T-cell (primary cell): ENCODE data around the gene APIP. TPM values are rescaled to one million over a fixed set of nuclear protein-coding genes. Genes with fewer than 3 reads are reported as not detected.

Experiments used
- ATAC-seq, 4 experiments: fragments of 200-7000 bp in 3 of 4; fragments of 150-1000 bp in 1 of 4; cut with Tn5 transposase; replicated peaks in 1 of 4; 1 replicate in 3 of 4; 2 replicates in 1 of 4; pipeline ENCODE4 v1.10.0; 2021; ENCODE audit warnings: moderate library complexity in 3 of 4, mild to moderate bottlenecking in 2 of 4, moderate number of reproducible peaks in 1 of 4
- CTCF ChIA-PET, 2 donors: fragments of 300-600 bp; sonication (Branson Sonifier 250); formaldehyde crosslinking; loops; one replicate each; lab custom pipeline; 2022; ENCODE audit warnings: antibody characterized with exemption in 2 of 2; lab: Charles Lee
- POLR2A ChIA-PET, 2 donors: fragments of 300-600 bp; sonication (Branson Sonifier 250); formaldehyde crosslinking; loops; one replicate each; lab custom pipeline; 2022; ENCODE audit warnings: antibody characterized with exemption in 2 of 2; lab: Charles Lee
- DNase-seq, 35 experiments: peaks; one replicate each; pipeline versions ENCODE4 v3.0.0 to v3.0.0-alpha.2; 2013 to 2023
- H3K27ac ChIP-seq: one replicate; pipeline ENCODE4 v1.5.1; 2013; ENCODE audit warnings: low read length
- H3K27me3 ChIP-seq, 2 experiments: replicated peaks in 1 of 2; 1 replicate in 1 of 2; 2 replicates in 1 of 2; pipeline versions ENCODE4 v1.6.1 to v1.7.0; 2013; ENCODE audit warnings: low read length in 1 of 2, mixed read lengths in 1 of 2; ENCODE audit not compliant: control insufficient read depth in 2 of 2, insufficient read depth in 2 of 2; ENCODE audit errors: extremely low read depth in 1 of 2
- H3K36me3 ChIP-seq, 2 donors: 1 replicate in 1 of 2; 2 replicates in 1 of 2; pipeline versions ENCODE4 v1.6.1 to v1.7.0; 2013; ENCODE audit warnings: low read length in 1 of 2; ENCODE audit not compliant: control insufficient read depth in 2 of 2, insufficient read depth in 1 of 2; ENCODE audit errors: extremely low read depth in 1 of 2
- H3K4me1 ChIP-seq, 2 experiments: 1 replicate in 1 of 2; 2 replicates in 1 of 2; pipeline versions ENCODE4 v1.6.1 to v1.7.0; 2013; ENCODE audit warnings: low read length in 2 of 2, mixed read lengths in 1 of 2; ENCODE audit not compliant: insufficient read depth in 2 of 2, control insufficient read depth in 1 of 2; ENCODE audit errors: extremely low read depth in 1 of 2
- H3K4me3 ChIP-seq, 2 donors: 1 replicate in 1 of 2; 2 replicates in 1 of 2; pipeline versions ENCODE4 v1.5.1 to v1.7.0; 2013; ENCODE audit warnings: mild to moderate bottlenecking in 2 of 2, low read length in 1 of 2, moderate library complexity in 1 of 2; ENCODE audit not compliant: control insufficient read depth in 1 of 2; ENCODE audit errors: extremely low read depth in 1 of 2
- H3K9me3 ChIP-seq: 2 replicates; pipeline ENCODE4 v1.7.0; 2013
- H3K27ac Mint-ChIP-seq, 2 donors: one replicate each; pipeline ENCODE4 v1.8.0; 2020 to 2021; ENCODE audit warnings: mild to moderate bottlenecking in 2 of 2, mixed read lengths in 2 of 2
- H3K27me3 Mint-ChIP-seq, 2 donors: one replicate each; pipeline ENCODE4 v1.8.0; 2021 to 2022; ENCODE audit warnings: mixed read lengths in 2 of 2
- H3K36me3 Mint-ChIP-seq: one replicate; pipeline ENCODE4 v1.8.0; 2021; ENCODE audit warnings: mixed read lengths
- H3K4me1 Mint-ChIP-seq, 3 donors: one replicate each; pipeline ENCODE4 v1.8.0; 2020 to 2022; ENCODE audit warnings: mixed read lengths in 3 of 3, mild to moderate bottlenecking in 1 of 3
- H3K4me3 Mint-ChIP-seq, 3 donors: one replicate each; pipeline ENCODE4 v1.8.0; 2020 to 2022; ENCODE audit warnings: mild to moderate bottlenecking in 3 of 3, mixed read lengths in 3 of 3, moderate library complexity in 3 of 3
- H3K9me3 Mint-ChIP-seq, 3 donors: one replicate each; pipeline ENCODE4 v1.8.0; 2020 to 2022; ENCODE audit warnings: mixed read lengths in 3 of 3
- WGBS: methylation state at CpG from one replicate; pipeline ENCODE4 v1.1.5; 2013; ENCODE audit warnings: missing lambda C conversion rate; ENCODE audit not compliant: insufficient coverage; 5-methylcytosine and 5-hydroxymethylcytosine counted together
- total RNA-seq, 35 experiments: library from RNA in 6 of 35; stranded (reverse) in 6 of 35; fragments of 120-200 nt in 1 of 35; gene quantifications; one replicate each; pipeline versions ENCODE4 v1.2.1 to v1.2.4 and lab custom pipeline; 2013 to 2026

APIP gene
- total RNA-seq, 5 donors from 2014 or later (not counting 1 experiment from before 2014, with no cell fraction given): 9.4 to 15.7 (median 15.6) TPM

- no peak overlapping the region for H3K27ac Mint-ChIP-seq
- peaks cover 17 to 29% of the 10 kb centered on the region in 2 donors for H3K27me3 Mint-ChIP-seq
- ATAC-seq (peak in 2 of 4 experiments; percentile 44 to 51), DNase-seq (peak in 11 of 35 experiments; percentile 2 to 43 (median 5))
- no peaks in the 10 kb centered on the region for H3K9me3 Mint-ChIP-seq
- H3K27me3 ChIP-seq: peaks cover 0 to 18% of the 10 kb centered on the region in 2 experiments
- H3K4me3 Mint-ChIP-seq: no peak overlapping the region
- H3K9me3 ChIP-seq: no peaks in the 10 kb centered on the region
- no peaks in the 10 kb centered on the region for H3K36me3 Mint-ChIP-seq
- no peak overlapping the region for H3K4me3 ChIP-seq
- H3K36me3 ChIP-seq: no peaks in the 10 kb centered on the region
- POLR2A ChIA-PET: no interaction called here
- WGBS: 20% methylated on average over 1 of the region's 4 CpGs
- H3K4me1 ChIP-seq: no peaks in the 10 kb centered on the region
- H3K4me1 Mint-ChIP-seq: no peaks in the 10 kb centered on the region
- CTCF ChIA-PET: interaction anchor here (0.6 to 0.9 kb wide), 3 partner anchors 16 to 647 kb away, joined by 3 to 8 read pairs (median 6); no protein-coding TSS in a partner anchor
- H3K27ac ChIP-seq: no peak overlapping the region
Measured at GRCh38 chr11:34840736-34841386, 75.3 kb downstream of the APIP start.

DNA sequence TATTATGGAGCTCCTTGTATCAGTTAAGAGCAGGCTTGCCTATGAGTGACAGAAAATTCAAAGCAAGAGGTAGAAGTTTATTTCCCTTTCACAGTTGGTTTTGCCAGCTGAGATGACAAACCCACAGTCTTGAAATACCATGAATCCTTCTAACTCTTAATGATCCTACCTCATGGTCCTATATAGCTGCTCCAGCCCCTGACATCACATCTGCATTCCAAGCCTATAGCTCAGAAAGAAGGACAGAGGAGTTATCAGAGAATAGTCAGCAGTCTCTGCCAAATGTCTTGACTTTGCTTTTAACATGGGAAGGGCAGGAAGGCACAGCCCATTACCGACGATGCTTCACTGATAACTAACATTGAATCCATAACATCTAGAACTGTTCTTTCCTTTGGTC lies 76.2 kb downstream of the APIP start:
- CTCF ChIA-PET: interaction anchor here in 1 of 2 donors (0.9 kb wide), 1 partner anchor 266 kb away, joined by 3 read pairs; no protein-coding TSS in a partner anchor
- H3K4me3 ChIP-seq: no peak overlapping the region
- H3K27ac ChIP-seq: no peak overlapping the region
- ATAC-seq (no peak), DNase-seq (no peak)
- WGBS: 100% methylated on average over 2 of the region's 2 CpGs
- POLR2A ChIA-PET: no interaction called here
- H3K4me3 Mint-ChIP-seq: no peak overlapping the region
- no peaks in the 10 kb centered on the region for H3K4me1 Mint-ChIP-seq
- no peak overlapping the region for H3K27ac Mint-ChIP-seq
- no peaks in the 10 kb centered on the region for H3K36me3 ChIP-seq
- no peaks in the 10 kb centered on the region for H3K4me1 ChIP-seq
- no peaks in the 10 kb centered on the region for H3K9me3 ChIP-seq
- no peaks in the 10 kb centered on the region for H3K9me3 Mint-ChIP-seq
- H3K27me3 Mint-ChIP-seq: peaks cover 21 to 27% of the 10 kb centered on the region in 2 donors
- H3K36me3 Mint-ChIP-seq: no peaks in the 10 kb centered on the region
- peaks cover 0 to 18% of the 10 kb centered on the region in 2 experiments for H3K27me3 ChIP-seq

DNA sequence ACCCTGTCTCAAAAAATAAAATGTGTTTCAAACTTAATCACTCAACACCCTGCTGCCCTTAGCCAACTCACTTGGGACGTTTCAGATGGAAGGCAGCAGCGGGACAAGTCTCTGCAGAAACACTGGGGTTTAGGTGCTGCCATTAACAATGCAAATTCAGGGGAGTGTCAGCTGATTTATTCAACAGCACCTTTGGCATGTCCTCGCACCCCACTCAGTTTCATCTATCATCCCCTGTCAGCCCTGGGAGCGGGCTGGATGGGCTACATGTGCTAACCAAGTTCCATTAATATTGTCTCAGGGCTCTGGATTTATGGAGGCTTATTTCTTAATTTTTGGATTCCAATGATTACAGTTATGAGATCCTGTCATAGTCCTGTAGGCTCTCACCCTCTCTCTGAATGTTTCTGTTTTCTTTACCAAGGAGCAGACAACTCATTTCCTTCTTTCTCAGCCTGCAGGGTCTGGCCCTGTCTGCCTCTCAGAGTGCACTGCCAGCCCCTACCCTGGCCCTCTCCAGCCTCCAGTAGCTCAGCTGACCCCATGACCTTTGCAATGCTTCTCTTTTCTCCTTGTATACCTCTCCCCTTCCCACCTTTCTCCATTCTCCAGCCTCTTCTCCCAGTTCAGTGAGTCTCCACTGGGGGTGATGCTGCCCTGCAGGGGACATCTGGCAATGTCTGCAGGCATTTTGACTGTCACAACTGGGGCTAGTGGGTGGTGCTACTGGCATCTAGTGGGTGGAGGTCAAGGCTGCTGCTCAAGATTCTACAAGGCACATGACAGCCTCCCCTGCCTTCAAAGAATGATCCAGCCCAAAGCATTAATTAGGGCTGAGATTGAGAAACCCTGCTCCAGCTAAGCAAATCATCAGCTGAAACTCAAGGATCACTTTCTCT lies 79.0 kb downstream of the APIP start:
- Histone ChIP-seq H3K27ac (no peak overlapping the region), H3K27me3 (peaks cover 0 to 17% of the 10 kb centered on the region in 2 experiments), H3K4me3 (no peak overlapping the region), H3K4me1 (no peaks in the 10 kb centered on the region), H3K9me3 (no peaks in the 10 kb centered on the region), H3K36me3 (no peaks in the 10 kb centered on the region)
- WGBS: 79% methylated on average over 2 of the region's 4 CpGs
- DNase-seq: no peak
- no peak for ATAC-seq
- Mint-ChIP-seq H3K36me3 (no peaks in the 10 kb centered on the region), H3K9me3 (no peaks in the 10 kb centered on the region), H3K27ac (no peak overlapping the region), H3K4me3 (no peak overlapping the region), H3K27me3 (peaks cover 20 to 22% of the 10 kb centered on the region in 2 donors), H3K4me1 (no peaks in the 10 kb centered on the region)
- POLR2A ChIA-PET: no interaction called here
- CTCF ChIA-PET: no interaction called here

DNA sequence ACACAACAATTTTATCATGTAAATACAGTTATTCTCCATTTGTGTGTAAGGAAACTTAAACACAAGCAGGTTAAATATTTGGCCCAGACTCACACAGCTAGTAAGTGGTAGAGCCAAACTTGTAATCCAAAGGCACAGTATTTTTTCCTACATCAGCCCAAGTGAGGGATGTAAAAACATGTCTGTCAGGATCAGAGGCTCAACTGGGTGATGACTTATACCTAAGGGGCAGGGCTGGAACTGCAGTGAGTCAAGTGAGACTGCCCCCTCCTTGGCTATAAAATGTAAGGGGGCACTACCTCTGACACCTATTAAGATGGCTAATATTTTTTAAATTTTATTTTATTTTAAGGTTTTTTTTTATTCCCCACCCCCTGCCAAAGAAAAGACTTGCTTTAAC lies 82.6 kb downstream of the APIP start:
- H3K27me3 Mint-ChIP-seq: peaks cover 17 to 19% of the 10 kb centered on the region in 2 donors
- DNase-seq (no peak), ATAC-seq (no peak)
- Histone ChIP-seq H3K27ac (no peak overlapping the region), H3K9me3 (no peaks in the 10 kb centered on the region), H3K4me3 (no peak overlapping the region), H3K4me1 (no peaks in the 10 kb centered on the region), H3K27me3 (peaks cover 0 to 7% of the 10 kb centered on the region in 2 experiments), H3K36me3 (no peaks in the 10 kb centered on the region)
- ChIA-PET POLR2A (no interaction called here), CTCF (interaction anchor here in 1 of 2 donors (0.6 kb wide), 1 partner anchor 46 kb away, joined by 3 read pairs; no protein-coding TSS in a partner anchor)
- H3K4me3 Mint-ChIP-seq: no peak overlapping the region
- no peaks in the 10 kb centered on the region for H3K36me3 Mint-ChIP-seq
- H3K4me1 Mint-ChIP-seq: no peaks in the 10 kb centered on the region
- no peaks in the 10 kb centered on the region for H3K9me3 Mint-ChIP-seq
- H3K27ac Mint-ChIP-seq: no peak overlapping the region

Other genes with a start within 250 kb of the APIP start
- gene PDHX, start 239 bp upstream of the APIP start, total RNA-seq: 10 to 100 TPM; 21.7 to 36.4 (median 26.1) TPM
- 1,000 to 10,000 TPM in 1 of 5 donors, 100 to 1,000 TPM in 4; 732 to 1,108 (median 781) TPM for gene CD44, start 222.8 kb upstream of the APIP start, total RNA-seq